ENCODE measurements around the gene FYB2. TPM values are rescaled to one million over a fixed set of nuclear protein-coding genes. Genes with fewer than 3 reads are reported as not detected.

Gene FYB2
- total RNA-seq, 1 experiment from 2014 or later = not detected

- H3K27me3 ChIP-seq (ENCODE audit: low read length) = peaks cover 37% of the 10 kb centered on the region
- H3K4me2 ChIP-seq (ENCODE audit: low read length) = no peak overlapping the region
Observed at GRCh38 chr1:56866656-56867055, 47.5 kb upstream of the FYB2 start.

DNA sequence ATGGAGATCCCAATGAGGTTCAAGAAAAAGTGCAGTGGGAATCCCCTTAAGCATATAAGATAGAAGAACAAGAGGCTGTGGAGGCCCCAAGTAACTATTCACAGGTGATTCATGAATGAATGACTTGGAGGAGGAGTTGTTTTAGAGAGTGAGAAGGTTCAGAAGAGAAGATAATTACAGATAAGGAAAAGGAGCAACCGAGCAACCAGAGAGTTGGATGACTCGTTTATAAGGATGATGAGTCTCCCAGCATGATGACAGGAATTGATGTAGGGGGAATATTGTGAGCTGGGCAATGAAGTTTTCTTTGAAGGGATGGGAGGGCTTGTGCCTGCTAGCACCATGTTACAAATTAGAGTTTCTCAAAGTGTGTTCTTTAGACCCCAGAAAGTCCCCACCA is 45.2 kb upstream of the FYB2 start:
- POLR2A ChIA-PET (ENCODE audit: unreplicated experiment) = no interaction called here
- TF ChIP-seq EZH2phosphoT487 (IDR thresholded peaks at IDR 0.05; ENCODE audit: borderline replicate concordance, low read length) (no peak), EZH2 (IDR thresholded peaks at IDR 0.05; ENCODE audit: low read length, unreplicated experiment) (no peak), CTCF (conservative IDR thresholded peaks at IDR 0.05; ENCODE audit: low read depth, low read length) (no peak)
- Histone ChIP-seq H3K79me2 (ENCODE audit: low read length) (no peaks in the 10 kb centered on the region), H3K4me3 (ENCODE audit: low read length) (no peak overlapping the region), H3K27ac (ENCODE audit: low read length) (no peak overlapping the region), H3K36me3 (ENCODE audit: low read depth, low read length) (no peaks in the 10 kb centered on the region), H3K4me1 (ENCODE audit: insufficient read depth, low read length) (no peaks in the 10 kb centered on the region), H3K9me3 (ENCODE audit: low read length) (no peaks in the 10 kb centered on the region), H4K20me1 (ENCODE audit: low read length) (no peaks in the 10 kb centered on the region), H3F3A (ENCODE audit: low read length, unreplicated experiment) (no peaks in the 10 kb centered on the region), H3K9ac (ENCODE audit: low read length) (no peak overlapping the region), H3K4me2 (ENCODE audit: low read length) (no peak overlapping the region), H2AFZ (ENCODE audit: low read length) (no peak overlapping the region), H3K9me2 (replicated peaks; ENCODE audit: low read length) (no peaks in the 10 kb centered on the region), H3K27me3 (ENCODE audit: low read length) (peaks cover 54% of the 10 kb centered on the region)
- CTCF ChIA-PET = no interaction called here
- ATAC-seq (no peak), DNase-seq (no peak)
- BruUV-seq (replicated peaks) = no TSS peak
- intact Hi-C loops (cut with micrococcal nuclease) = no loop called here

More at GRCh38 chr1:56866656-56867055, 47.5 kb upstream of the FYB2 start:
- TF ChIP-seq EZH2phosphoT487 (IDR thresholded peaks at IDR 0.05; ENCODE audit: borderline replicate concordance, low read length) = no peak
- no peak for TF ChIP-seq EZH2 (IDR thresholded peaks at IDR 0.05; ENCODE audit: low read length, unreplicated experiment)
- no peak for TF ChIP-seq CTCF (conservative IDR thresholded peaks at IDR 0.05; ENCODE audit: low read depth, low read length)
- Histone ChIP-seq H3F3A (ENCODE audit: low read length, unreplicated experiment) (no peaks in the 10 kb centered on the region), H3K27ac (ENCODE audit: low read length) (no peak overlapping the region), H3K9ac (ENCODE audit: low read length) (no peak overlapping the region), H3K79me2 (ENCODE audit: low read length) (no peaks in the 10 kb centered on the region), H3K9me3 (ENCODE audit: low read length) (no peaks in the 10 kb centered on the region), H3K9me2 (replicated peaks; ENCODE audit: low read length) (no peaks in the 10 kb centered on the region), H3K4me1 (ENCODE audit: insufficient read depth, low read length) (no peaks in the 10 kb centered on the region), H4K20me1 (ENCODE audit: low read length) (no peaks in the 10 kb centered on the region), H3K4me3 (ENCODE audit: low read length) (no peak overlapping the region), H2AFZ (ENCODE audit: low read length) (no peak overlapping the region), H3K36me3 (ENCODE audit: low read depth, low read length) (no peaks in the 10 kb centered on the region)
- intact Hi-C loops (cut with micrococcal nuclease) = loop anchor here (2.0 kb wide), 1 partner anchor 32 kb away; no protein-coding TSS in a partner anchor
- ChIA-PET POLR2A (ENCODE audit: unreplicated experiment) (no interaction called here), CTCF (no interaction called here)
- DNase-seq (no peak), ATAC-seq (no peak)
- BruUV-seq (replicated peaks) = no TSS peak

DNA sequence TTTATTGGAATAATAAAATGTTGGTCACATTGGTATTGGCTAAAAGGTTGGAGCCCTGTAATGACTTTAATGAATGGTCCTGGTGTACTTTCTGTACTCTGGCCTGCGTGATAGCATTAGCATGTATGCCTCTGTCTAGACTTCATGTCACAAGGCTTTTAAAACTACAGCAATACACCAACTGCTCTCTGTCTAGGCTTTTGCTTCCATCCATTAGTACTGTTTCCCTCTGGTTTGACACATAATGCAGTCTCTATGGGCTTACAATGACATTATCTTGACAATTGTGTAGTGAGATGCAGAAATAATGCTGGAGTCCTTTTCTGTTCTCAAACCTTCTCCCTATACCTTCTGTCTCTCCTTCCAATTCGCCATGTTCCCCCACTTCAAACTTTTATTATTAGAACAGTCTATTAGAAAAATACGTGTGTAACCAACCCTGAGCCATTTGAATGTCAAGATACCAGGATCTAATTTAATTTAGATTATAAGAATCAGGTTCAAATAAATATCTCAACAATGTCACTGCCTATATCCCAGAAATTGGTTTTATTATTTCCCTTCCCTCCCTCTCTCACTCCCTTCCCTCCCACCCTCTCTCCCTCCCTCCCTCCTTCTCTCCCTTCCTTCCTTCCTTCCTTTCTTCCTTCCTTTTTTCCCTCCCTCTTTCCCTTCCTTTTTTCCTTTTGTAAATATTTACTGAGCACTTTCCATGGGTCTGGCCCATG is 44.2 kb upstream of the FYB2 start:
- Histone ChIP-seq H3F3A (ENCODE audit: low read length, unreplicated experiment) (no peaks in the 10 kb centered on the region), H3K4me2 (ENCODE audit: low read length) (no peak overlapping the region), H3K79me2 (ENCODE audit: low read length) (no peaks in the 10 kb centered on the region), H3K27me3 (ENCODE audit: low read length) (peaks cover 54% of the 10 kb centered on the region), H3K4me1 (ENCODE audit: insufficient read depth, low read length) (no peaks in the 10 kb centered on the region), H3K27ac (ENCODE audit: low read length) (no peak overlapping the region), H4K20me1 (ENCODE audit: low read length) (no peaks in the 10 kb centered on the region), H3K36me3 (ENCODE audit: low read depth, low read length) (no peaks in the 10 kb centered on the region), H3K9me2 (replicated peaks; ENCODE audit: low read length) (no peaks in the 10 kb centered on the region), H3K9me3 (ENCODE audit: low read length) (no peaks in the 10 kb centered on the region), H2AFZ (ENCODE audit: low read length) (no peak overlapping the region), H3K9ac (ENCODE audit: low read length) (no peak overlapping the region), H3K4me3 (ENCODE audit: low read length) (no peak overlapping the region)
- TF ChIP-seq EZH2 (IDR thresholded peaks at IDR 0.05; ENCODE audit: low read length, unreplicated experiment) (no peak), EZH2phosphoT487 (IDR thresholded peaks at IDR 0.05; ENCODE audit: borderline replicate concordance, low read length) (no peak), CTCF (conservative IDR thresholded peaks at IDR 0.05; ENCODE audit: low read depth, low read length) (no peak)
- no peak for DNase-seq
- ChIA-PET CTCF (no interaction called here), POLR2A (ENCODE audit: unreplicated experiment) (no interaction called here)
- ATAC-seq = no peak
- no TSS peak for BruUV-seq (replicated peaks)
- intact Hi-C loops (cut with micrococcal nuclease) = no loop called here

Data from PC-3 (cell line).